HepG2 (cell line): Measurements from ENCODE around the gene STRA6. TPM values are rescaled to one million over a fixed set of nuclear protein-coding genes. Genes with fewer than 3 reads are reported as not detected.
A peak's percentile ranks its signal among the peaks of the same experiment; 100 is the strongest.

Source experiments
- ATAC-seq: fragments of 200-7000 bp; cut with Tn5 transposase; 3 replicates; pipeline ENCODE4 v1.9.1; 2020; ENCODE audit warnings: mild to moderate bottlenecking, moderate library complexity
- BruUV-seq: library from RNA; stranded (reverse); fragments of 400-500 nt; replicated peaks from 2 replicates; lab custom pipeline; 2021; lab: Mats Ljungman, UMichigan
- CTCF ChIA-PET: fragments of 300-600 bp; formaldehyde crosslinking; extraction: SDS; loops from one replicate; lab custom pipeline; 2021; ENCODE audit warnings: low total read pairs, inconsistent platforms, low intra/inter-chr PET ratio; lab: Yijun Ruan, JAX
- POLR2A ChIA-PET: fragments of 350-600 bp; sonication (Branson Sonifier 250); formaldehyde crosslinking; loops from one replicate; lab custom pipeline; 2020; ENCODE audit warnings: antibody characterized with exemption, inconsistent platforms; lab: Yijun Ruan, JAX
- DNase-seq: peaks from one replicate; pipeline ENCODE4 v3.0.0-alpha.2; 2015; ENCODE audit warnings: low spot score
- FAIRE-seq: peaks from 3 replicates; lab custom pipeline; 2011; peaks lifted over from hg19 to GRCh38; lab: Jason Lieb, UNC
- H2AFZ ChIP-seq: one replicate; pipeline ENCODE4 v1.6.1; 2011; ENCODE audit warnings: low read length, inconsistent platforms
- H3K27ac ChIP-seq: fragments of 300-600 bp; 3 replicates; pipeline ENCODE4 v1.8.0; 2011; ENCODE audit warnings: mixed run types, mild to moderate bottlenecking, mixed read lengths, low read length, inconsistent platforms; ENCODE audit not compliant: insufficient read depth; ENCODE audit errors: extremely low read length
- H3K27me3 ChIP-seq, 2 experiments: fragments of 200-600 bp in 1 of 2; 2 replicates in 1 of 2; 3 replicates in 1 of 2; pipeline versions ENCODE4 v1.6.0 to v1.8.0; 2011; ENCODE audit warnings: low read length in 2 of 2, mild to moderate bottlenecking in 2 of 2, moderate library complexity in 2 of 2, inconsistent platforms in 1 of 2; ENCODE audit not compliant: insufficient read depth in 2 of 2, control insufficient read depth in 1 of 2
- H3K36me3 ChIP-seq, 2 experiments: fragments of 200-600 bp in 1 of 2; replicated peaks in 1 of 2; 2 replicates in 1 of 2; 3 replicates in 1 of 2; pipeline versions ENCODE4 v1.5.1 to v1.8.0; 2011; ENCODE audit warnings: low read length in 2 of 2, inconsistent platforms in 1 of 2; ENCODE audit not compliant: insufficient read depth in 2 of 2, control insufficient read depth in 1 of 2
- H3K4me1 ChIP-seq: 2 replicates; pipeline ENCODE4 v1.5.1; 2012; ENCODE audit warnings: low read length, inconsistent platforms; ENCODE audit not compliant: insufficient read depth
- H3K4me2 ChIP-seq: 2 replicates; pipeline ENCODE4 v1.6.0; 2011; ENCODE audit warnings: low read depth, low read length, inconsistent platforms
- H3K4me3 ChIP-seq, 3 experiments: fragments of 200-600 bp in 1 of 3; sonication (generic), shearing (Covaris generic) in 1 of 3; replicated peaks in 1 of 3; 2 replicates each; pipeline ENCODE4 v1.5.1; 2011 to 2016; ENCODE audit warnings: low read length in 3 of 3, inconsistent platforms in 2 of 3, low read depth in 2 of 3, mild to moderate bottlenecking in 2 of 3, control low read depth in 1 of 3, mixed read lengths in 1 of 3; ENCODE audit not compliant: insufficient read depth in 1 of 3
- H3K79me2 ChIP-seq: one replicate; pipeline ENCODE4 v1.6.1; 2011; ENCODE audit warnings: low read length, inconsistent platforms; ENCODE audit not compliant: insufficient read depth
- H3K9ac ChIP-seq: 2 replicates; pipeline ENCODE4 v1.6.0; 2011; ENCODE audit warnings: mild to moderate bottlenecking, low read depth, low read length, inconsistent platforms; ENCODE audit not compliant: insufficient read depth
- H3K9me3 ChIP-seq: 2 replicates; pipeline ENCODE4 v1.5.1; 2012; ENCODE audit warnings: mild to moderate bottlenecking, low read length
- H4K20me1 ChIP-seq: 2 replicates; pipeline ENCODE4 v1.6.0; 2011; ENCODE audit warnings: inconsistent platforms, mild to moderate bottlenecking, low read length, moderate library complexity; ENCODE audit not compliant: insufficient read depth
- ATRX ChIP-seq: sonication (generic); formaldehyde crosslinking; IDR thresholded peaks from 2 replicates; pipeline ENCODE4 v1.4.0; 2020; ENCODE audit warnings: missing genetic modification reagents, borderline replicate concordance
- BRD4 ChIP-seq: sonication (generic); formaldehyde crosslinking; IDR thresholded peaks from 2 replicates; pipeline ENCODE4 v1.4.0; 2020; ENCODE audit warnings: missing genetic modification reagents
- BRF2 ChIP-seq: sonication (generic); formaldehyde crosslinking; IDR thresholded peaks from 2 replicates; pipeline ENCODE4 v1.8.1; 2022; ENCODE audit warnings: mild to moderate bottlenecking, missing genetic modification reagents
- CREB1 ChIP-seq, 2 experiments: fragments of 450-650 bp in 1 of 2; IDR thresholded peaks; 2 replicates each; pipeline ENCODE4 v1.6.1; 2016 to 2017; ENCODE audit warnings: control low read depth in 1 of 2, mild to moderate bottlenecking in 1 of 2, missing compliant biosample characterization in 1 of 2, missing genetic modification characterization in 1 of 2
- ERF ChIP-seq: IDR thresholded peaks from 2 replicates; pipeline ENCODE4 v1.6.1; 2018; ENCODE audit warnings: missing biosample characterization, missing genetic modification reagents
- FOXP1 ChIP-seq, 2 experiments: fragments of 450-650 bp in 1 of 2; IDR thresholded peaks; 2 replicates each; pipeline ENCODE4 v1.6.1; 2017 to 2018; ENCODE audit warnings: antibody characterized with exemption in 1 of 2
- LRRFIP1 ChIP-seq: sonication (generic); formaldehyde crosslinking; conservative IDR thresholded peaks from 2 replicates; pipeline ENCODE4 v1.4.0; 2020; ENCODE audit warnings: missing genetic modification reagents
- RARA ChIP-seq: IDR thresholded peaks from 2 replicates; pipeline ENCODE4 v1.6.1; 2016; ENCODE audit warnings: missing genetic modification reagents, missing compliant biosample characterization
- ZBTB21 ChIP-seq: sonication (generic); formaldehyde crosslinking; IDR thresholded peaks from 2 replicates; pipeline ENCODE4 v1.4.0; 2020; ENCODE audit warnings: missing genetic modification reagents
- ZNF333 ChIP-seq: sonication (generic); formaldehyde crosslinking; IDR thresholded peaks from 2 replicates; pipeline ENCODE4 v1.4.0; 2020; ENCODE audit warnings: mild to moderate bottlenecking, missing genetic modification reagents, borderline replicate concordance
- ZNF431 ChIP-seq: sonication (generic); formaldehyde crosslinking; IDR thresholded peaks from 2 replicates; pipeline ENCODE4 v1.9.0; 2022; ENCODE audit warnings: missing genetic modification reagents, low read depth, mild to moderate bottlenecking, borderline replicate concordance
- ZNF768 ChIP-seq: sonication (generic); formaldehyde crosslinking; IDR thresholded peaks from 2 replicates; pipeline ENCODE4 v1.4.0; 2020; ENCODE audit warnings: missing genetic modification reagents
- ZNF775 ChIP-seq: sonication (generic); formaldehyde crosslinking; IDR thresholded peaks from 2 replicates; pipeline ENCODE4 v1.4.0; 2020; ENCODE audit warnings: missing genetic modification reagents, mild to moderate bottlenecking, moderate library complexity, borderline replicate concordance
- WGBS: methylation state at CpG from one replicate; pipeline ENCODE4 v1.1.6; 2017; ENCODE audit warnings: low lambda C conversion rate; 5-methylcytosine and 5-hydroxymethylcytosine counted together
- in situ Hi-C: cut with HindIII; loops from 2 replicates; pipeline ENCODE4 v1.10.0; 2017; ENCODE audit warnings: low pct_unique_long_range_greater_than_20kb; ENCODE audit not compliant: extremely low pct_ligation_motif_present
- intact Hi-C: fragments of 100-400 bp; cut with micrococcal nuclease; formaldehyde crosslinking; loops from one replicate; pipeline ENCODE4 v1.10.0; 2022; ENCODE audit not compliant: unreplicated experiment
- polyA plus RNA-seq, 8 experiments: library from polyadenylated mRNA; depleted of rRNA in 3 of 8; stranded (reverse) in 7 of 8; unstranded in 1 of 8; fragments of >200 nt; fragmentation: Illumina TruSeq in 4 of 8; extraction: Trizol in 4 of 8; gene quantifications; 2 replicates each; pipeline versions ENCODE4 v1.2.1 to v1.2.3, GENCODE V29; 2011 to 2016; ENCODE audit warnings: low read depth in 4 of 8, missing spikeins in 1 of 8, mixed read lengths in 1 of 8; ENCODE audit not compliant: insufficient read depth in 1 of 8
- total RNA-seq, 5 experiments: library from RNA; depleted of rRNA; stranded (reverse); fragments of >200 nt; fragmentation: Illumina TruSeq; extraction: Trizol; gene quantifications; 2 replicates each; pipeline ENCODE4 v1.2.3, GENCODE V29; 2016; ENCODE audit warnings: low read depth in 1 of 5
- TF ChIP-seq, protein P1 (sequence below): sonication (generic); formaldehyde crosslinking; IDR thresholded peaks from 2 replicates; pipeline ENCODE4 v1.5.1; 2020; ENCODE audit warnings: missing genetic modification reagents, mild to moderate bottlenecking, borderline replicate concordance
- TF ChIP-seq, protein P2 (sequence below): sonication (generic); formaldehyde crosslinking; conservative IDR thresholded peaks from 2 replicates; pipeline ENCODE4 v1.5.0; 2020; ENCODE audit warnings: missing genetic modification reagents

The STRA6 gene
- total and polyA plus RNA-seq, 2 of the 13 experiments (the other 11 are each of a cell fraction or from before 2014, with no cell fraction given), result 1.6 to 2.1 TPM

GRCh38 chr15:74201710-74202420 is 722 bp downstream of the STRA6 start:
- Histone ChIP-seq H3K79me2 (no peaks in the 10 kb centered on the region), H3K9me3 (no peaks in the 10 kb centered on the region), H3K27ac (no peak overlapping the region), H3K36me3 (no peaks in the 10 kb centered on the region), H3K4me2 (no peak overlapping the region), H3K4me3 (no peak overlapping the region), H2AFZ (no peak overlapping the region), H3K27me3 (peaks cover 7 to 23% of the 10 kb centered on the region in 2 experiments), H3K4me1 (0 out of 2 replicates have a peak, but pooled peaks cover 24% of the 10 kb centered on the region), H3K9ac (no peak overlapping the region), H4K20me1 (0 out of 2 replicates have a peak, but pooled peaks cover 2% of the 10 kb centered on the region)
- BruUV-seq, result no TSS peak
- 30% methylated on average over 7 of the region's 7 CpGs for WGBS
- no peak for TF ChIP-seq ATRX (CRISPR knock-in tag)
- TF ChIP-seq ZNF768 (CRISPR knock-in tag), result peak; percentile 66; the same call in 1 of the 2 replicates
- no peak for TF ChIP-seq RARA
- TF ChIP-seq, protein P1, sequence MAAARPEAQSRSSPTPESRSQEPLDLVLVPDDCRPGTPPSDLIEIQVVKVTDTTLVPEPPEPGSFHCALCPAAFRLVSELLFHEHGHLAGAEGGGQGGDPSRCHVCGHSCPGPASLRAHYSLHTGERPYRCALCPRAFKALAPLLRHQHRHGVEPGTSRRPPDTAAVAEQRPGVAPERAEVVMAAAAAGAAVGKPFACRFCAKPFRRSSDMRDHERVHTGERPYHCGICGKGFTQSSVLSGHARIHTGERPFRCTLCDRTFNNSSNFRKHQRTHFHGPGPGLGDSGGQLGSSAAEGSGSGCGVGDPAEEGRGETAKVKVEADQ (CRISPR knock-in tag), result no peak
- TF ChIP-seq ZNF431 (CRISPR knock-in tag), result no peak
- TF ChIP-seq ZBTB21 (CRISPR knock-in tag), result no peak
- TF ChIP-seq ZNF775 (CRISPR knock-in tag), result no peak
- TF ChIP-seq LRRFIP1 (CRISPR knock-in tag), result no peak
- 0 out of 2 replicates have a peak, but pooled peaks have one; percentile 4 for TF ChIP-seq CREB1 (IDR thresholded peaks at IDR 0.05)
- TF ChIP-seq CREB1 (CRISPR knock-in tag; IDR thresholded peaks at IDR 0.05), result no peak
- no peak for TF ChIP-seq BRF2 (CRISPR knock-in tag)
- no peak for TF ChIP-seq ZNF333 (CRISPR knock-in tag)
- TF ChIP-seq, protein P2, sequence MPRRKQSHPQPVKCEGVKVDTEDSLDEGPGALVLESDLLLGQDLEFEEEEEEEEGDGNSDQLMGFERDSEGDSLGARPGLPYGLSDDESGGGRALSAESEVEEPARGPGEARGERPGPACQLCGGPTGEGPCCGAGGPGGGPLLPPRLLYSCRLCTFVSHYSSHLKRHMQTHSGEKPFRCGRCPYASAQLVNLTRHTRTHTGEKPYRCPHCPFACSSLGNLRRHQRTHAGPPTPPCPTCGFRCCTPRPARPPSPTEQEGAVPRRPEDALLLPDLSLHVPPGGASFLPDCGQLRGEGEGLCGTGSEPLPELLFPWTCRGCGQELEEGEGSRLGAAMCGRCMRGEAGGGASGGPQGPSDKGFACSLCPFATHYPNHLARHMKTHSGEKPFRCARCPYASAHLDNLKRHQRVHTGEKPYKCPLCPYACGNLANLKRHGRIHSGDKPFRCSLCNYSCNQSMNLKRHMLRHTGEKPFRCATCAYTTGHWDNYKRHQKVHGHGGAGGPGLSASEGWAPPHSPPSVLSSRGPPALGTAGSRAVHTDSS, result no peak
- no peak for TF ChIP-seq ERF (CRISPR knock-in tag)
- TF ChIP-seq FOXP1 (IDR thresholded peaks at IDR 0.05), result no peak
- no peak for TF ChIP-seq FOXP1 (CRISPR knock-in tag; IDR thresholded peaks at IDR 0.05)
- no peak for TF ChIP-seq BRD4 (CRISPR knock-in tag)
- intact Hi-C loops (no loop called here), in situ Hi-C loops (no loop called here)
- CTCF ChIA-PET, result no interaction called here
- ATAC-seq, result no peak
- POLR2A ChIA-PET, result no interaction called here
- DNase-seq, result no peak
- FAIRE-seq, result no peak
